ENCODE measurements around the gene ZNF615. TPM values are rescaled to one million over a fixed set of nuclear protein-coding genes. Genes with fewer than 3 reads are reported as not detected.

Gene ZNF615
- total RNA-seq, 4 donors from 2014 or later, result 11.6 to 29.9 (median 20.0) TPM

DNA sequence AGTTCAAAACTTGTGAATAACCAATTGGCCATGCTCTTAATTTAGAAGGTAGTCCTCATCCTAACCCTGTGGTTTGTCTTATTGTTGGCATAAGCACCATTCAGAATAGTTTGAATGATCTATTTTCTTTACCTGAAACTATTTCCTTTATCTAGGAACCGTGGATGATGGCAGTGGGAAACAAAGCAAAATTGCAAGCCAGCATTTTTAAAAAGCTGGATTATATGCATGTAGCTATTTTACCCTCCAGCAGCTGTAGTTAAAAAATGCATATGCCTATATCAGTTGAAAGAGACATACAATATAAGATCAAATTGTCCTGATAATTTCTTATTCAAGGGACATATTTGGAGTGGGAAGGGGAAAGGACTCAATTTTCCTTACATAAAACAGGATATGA lies 61.4 kb downstream of the ZNF615 start:
- H3K36me3 ChIP-seq, result peaks cover 33 to 42% of the 10 kb centered on the region in 2 donors
- H3K9me3 ChIP-seq, result peaks cover 11 to 100% (median 19%) of the 10 kb centered on the region in 3 donors
- 95 to 100% methylated on average over 1 of the region's 1 CpG for WGBS, 2 donors (ENCODE audit: low coverage in 1 of 2)

DNA sequence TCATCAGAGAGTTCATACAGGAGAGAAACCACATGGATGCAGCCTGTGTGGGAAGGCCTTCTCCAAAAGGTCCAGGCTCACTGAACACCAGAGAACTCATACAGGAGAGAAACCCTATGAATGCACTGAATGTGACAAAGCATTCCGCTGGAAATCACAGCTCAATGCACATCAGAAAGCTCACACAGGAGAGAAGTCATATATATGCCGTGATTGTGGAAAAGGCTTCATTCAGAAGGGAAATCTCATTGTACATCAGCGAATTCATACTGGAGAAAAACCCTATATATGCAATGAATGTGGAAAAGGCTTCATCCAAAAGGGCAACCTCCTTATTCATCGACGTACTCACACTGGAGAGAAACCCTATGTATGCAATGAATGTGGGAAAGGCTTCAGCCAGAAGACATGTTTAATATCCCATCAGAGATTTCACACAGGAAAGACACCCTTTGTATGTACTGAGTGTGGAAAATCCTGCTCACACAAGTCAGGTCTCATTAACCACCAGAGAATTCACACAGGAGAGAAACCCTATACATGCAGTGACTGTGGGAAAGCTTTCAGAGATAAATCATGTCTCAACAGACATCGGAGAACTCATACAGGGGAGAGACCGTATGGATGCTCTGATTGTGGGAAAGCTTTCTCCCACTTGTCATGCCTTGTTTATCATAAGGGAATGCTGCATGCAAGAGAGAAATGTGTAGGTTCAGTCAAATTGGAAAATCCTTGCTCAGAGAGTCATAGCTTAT lies 63.0 kb downstream of the ZNF615 start:
- H3K9me3 ChIP-seq, result peaks cover 11 to 100% (median 21%) of the 10 kb centered on the region in 3 donors
- peaks cover 46 to 58% of the 10 kb centered on the region in 2 donors for H3K36me3 ChIP-seq
- H3K27ac ChIP-seq, result no peak overlapping the region
- ATAC-seq, result no peak
- H3K27me3 ChIP-seq, result no peaks in the 10 kb centered on the region
- no peaks in the 10 kb centered on the region for H3K4me1 ChIP-seq
- WGBS, 2 donors (ENCODE audit: low coverage in 1 of 2), result 98% methylated on average over 6 to 7 of the region's 7 CpGs
- no peak for TF ChIP-seq POLR2AphosphoS5 (IDR thresholded peaks at IDR 0.05)
- TF ChIP-seq, protein P1, sequence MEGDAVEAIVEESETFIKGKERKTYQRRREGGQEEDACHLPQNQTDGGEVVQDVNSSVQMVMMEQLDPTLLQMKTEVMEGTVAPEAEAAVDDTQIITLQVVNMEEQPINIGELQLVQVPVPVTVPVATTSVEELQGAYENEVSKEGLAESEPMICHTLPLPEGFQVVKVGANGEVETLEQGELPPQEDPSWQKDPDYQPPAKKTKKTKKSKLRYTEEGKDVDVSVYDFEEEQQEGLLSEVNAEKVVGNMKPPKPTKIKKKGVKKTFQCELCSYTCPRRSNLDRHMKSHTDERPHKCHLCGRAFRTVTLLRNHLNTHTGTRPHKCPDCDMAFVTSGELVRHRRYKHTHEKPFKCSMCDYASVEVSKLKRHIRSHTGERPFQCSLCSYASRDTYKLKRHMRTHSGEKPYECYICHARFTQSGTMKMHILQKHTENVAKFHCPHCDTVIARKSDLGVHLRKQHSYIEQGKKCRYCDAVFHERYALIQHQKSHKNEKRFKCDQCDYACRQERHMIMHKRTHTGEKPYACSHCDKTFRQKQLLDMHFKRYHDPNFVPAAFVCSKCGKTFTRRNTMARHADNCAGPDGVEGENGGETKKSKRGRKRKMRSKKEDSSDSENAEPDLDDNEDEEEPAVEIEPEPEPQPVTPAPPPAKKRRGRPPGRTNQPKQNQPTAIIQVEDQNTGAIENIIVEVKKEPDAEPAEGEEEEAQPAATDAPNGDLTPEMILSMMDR (IDR thresholded peaks at IDR 0.05), result no peak
- TF ChIP-seq POLR2A (IDR thresholded peaks at IDR 0.05), result no peak
- no peak for TF ChIP-seq EP300 (IDR thresholded peaks at IDR 0.05)
- no peak overlapping the region for H3K4me3 ChIP-seq

More for the DNA sequence above, 61.4 kb downstream of the ZNF615 start:
- ATAC-seq, result no peak
- Histone ChIP-seq H3K27me3 (no peaks in the 10 kb centered on the region), H3K27ac (no peak overlapping the region), H3K4me3 (no peak overlapping the region), H3K4me1 (no peaks in the 10 kb centered on the region)
- TF ChIP-seq POLR2A (IDR thresholded peaks at IDR 0.05) (no peak), POLR2AphosphoS5 (IDR thresholded peaks at IDR 0.05) (no peak), EP300 (IDR thresholded peaks at IDR 0.05) (no peak)
- TF ChIP-seq, protein P1 (IDR thresholded peaks at IDR 0.05), result no peak

Other genes with a start within 250 kb of the ZNF615 start
- 1 to 10 TPM in 2 of 4 donors, not detected in 2; 1.8 to 2.2 TPM for gene FPR2, start 247.0 kb downstream of the ZNF615 start, total RNA-seq
- 10 to 100 TPM in 1 of 4 donors, 1 to 10 TPM in 3; 1.9 to 16.2 (median 6.0) TPM for gene FPR3, start 213.1 kb downstream of the ZNF615 start, total RNA-seq
- gene ZNF577, start 120.3 kb downstream of the ZNF615 start, total RNA-seq, result 10 to 100 TPM in 3 of 4 donors, 1 to 10 TPM in 1; 8.1 to 31.9 (median 15.5) TPM
- 10 to 100 TPM; 10.1 to 16.0 (median 12.9) TPM for gene ZNF649, start 103.2 kb downstream of the ZNF615 start, total RNA-seq
- gene ZNF613, start 80.7 kb downstream of the ZNF615 start, total RNA-seq, result 1 to 10 TPM; 4.6 to 7.7 (median 5.7) TPM
- gene ZNF350, start 21.4 kb downstream of the ZNF615 start, total RNA-seq, result 10 to 100 TPM; 11.0 to 17.9 (median 16.5) TPM
- gene ZNF614, start 20.2 kb upstream of the ZNF615 start, total RNA-seq, result 10 to 100 TPM in 3 of 4 donors, 1 to 10 TPM in 1; 6.2 to 17.1 (median 12.6) TPM
- 10 to 100 TPM in 2 of 4 donors, 1 to 10 TPM in 2; 6.0 to 18.1 (median 10.6) TPM for gene ZNF432, start 40.6 kb upstream of the ZNF615 start, total RNA-seq
- 10 to 100 TPM; 12.6 to 26.3 (median 15.9) TPM for gene ZNF841, start 87.6 kb upstream of the ZNF615 start, total RNA-seq
- gene ZNF616, start 131.7 kb upstream of the ZNF615 start, total RNA-seq, result 10 to 100 TPM in 1 of 4 donors, 1 to 10 TPM in 3; 4.0 to 11.2 (median 5.8) TPM
- 10 to 100 TPM in 2 of 4 donors, 1 to 10 TPM in 2; 5.7 to 27.9 (median 12.6) TPM for gene ZNF836, start 163.4 kb upstream of the ZNF615 start, total RNA-seq
- 100 to 1,000 TPM; 177 to 286 (median 190) TPM for gene PPP2R1A, start 181.8 kb upstream of the ZNF615 start, total RNA-seq

Data from gastroesophageal sphincter (tissue), 4 donors.